Osteoblast (primary cell): Measurements from ENCODE around the gene NRG3. TPM values are rescaled to one million over a fixed set of nuclear protein-coding genes. Genes with fewer than 3 reads are reported as not detected.

Experiments
- DNase-seq: peaks from one replicate; pipeline ENCODE4 v3.0.0; 2011; ENCODE audit warnings: low spot score, mixed read lengths; ENCODE audit not compliant: insufficient read length; ENCODE audit errors: missing footprints
- H2AFZ ChIP-seq: 2 replicates; pipeline ENCODE4 v1.6.0; 2011; ENCODE audit warnings: mild to moderate bottlenecking, low read length
- H3K27ac ChIP-seq: 2 replicates; pipeline ENCODE4 v1.5.1; 2011; ENCODE audit warnings: mild to moderate bottlenecking, low read depth, low read length, moderate library complexity
- H3K27me3 ChIP-seq: 2 replicates; pipeline ENCODE4 v1.6.0; 2012; ENCODE audit warnings: mild to moderate bottlenecking, control low read depth, inconsistent platforms, low read length, moderate library complexity; ENCODE audit not compliant: insufficient read depth
- H3K36me3 ChIP-seq: 2 replicates; pipeline ENCODE4 v1.5.1; 2011; ENCODE audit warnings: mild to moderate bottlenecking, low read length, control low read depth, moderate library complexity; ENCODE audit not compliant: insufficient read depth
- H3K4me1 ChIP-seq: 2 replicates; pipeline ENCODE4 v1.5.1; 2011; ENCODE audit warnings: mild to moderate bottlenecking, low read length, control low read depth, moderate library complexity; ENCODE audit not compliant: insufficient read depth
- H3K4me2 ChIP-seq: 2 replicates; pipeline ENCODE4 v1.6.0; 2011; ENCODE audit warnings: mild to moderate bottlenecking, low read length; ENCODE audit not compliant: insufficient read depth
- H3K4me3 ChIP-seq: fragments of 200-600 bp; sonication (generic); 3 replicates; pipeline ENCODE4 v1.5.1; 2012; ENCODE audit warnings: mild to moderate bottlenecking, low read length, inconsistent platforms; ENCODE audit not compliant: insufficient read depth
- H3K79me2 ChIP-seq: 2 replicates; pipeline ENCODE4 v1.6.0; 2012; ENCODE audit warnings: mild to moderate bottlenecking, low read length, control low read depth, inconsistent platforms; ENCODE audit not compliant: insufficient read depth
- H3K9me3 ChIP-seq: 2 replicates; pipeline ENCODE4 v1.5.1; 2011; ENCODE audit warnings: low read depth, low read length, control low read depth
- H4K20me1 ChIP-seq: 2 replicates; pipeline ENCODE4 v1.6.0; 2012; ENCODE audit warnings: mild to moderate bottlenecking, low read length, control low read depth; ENCODE audit not compliant: insufficient read depth
- total RNA-seq: library from RNA; depleted of rRNA; stranded (reverse); fragments of >200 nt; gene quantifications from 2 replicates; pipeline ENCODE4 v1.2.3, GENCODE V29; 2012
- TF ChIP-seq, protein P1 (sequence below): IDR thresholded peaks from 2 replicates; pipeline ENCODE4 v1.5.1; 2011; ENCODE audit warnings: mild to moderate bottlenecking, low read depth, low read length, moderate library complexity; ENCODE audit errors: extremely low read depth

NRG3 gene
- total RNA-seq, 1 donor: not detected

DNA sequence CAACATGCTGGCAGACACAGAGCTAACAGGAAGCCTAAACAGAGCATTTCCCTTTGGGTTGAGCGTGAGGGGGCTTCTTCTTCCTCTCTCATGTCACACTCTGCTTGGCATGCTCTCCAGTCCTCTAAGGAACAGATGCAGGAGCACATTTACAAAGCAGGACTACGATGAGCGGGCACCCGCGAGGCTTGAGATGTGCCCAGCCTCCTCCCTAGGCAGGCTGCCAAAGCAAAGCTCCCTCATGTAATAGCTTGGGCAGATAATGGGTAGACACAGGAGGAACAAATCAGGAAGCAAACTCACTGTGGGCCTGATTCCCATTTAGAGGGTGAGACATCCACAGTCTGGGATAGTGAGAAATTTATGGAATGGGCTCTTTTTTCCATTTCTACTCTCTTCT, 519.1 kb downstream of the NRG3 start:
- H2AFZ ChIP-seq: no peak overlapping the region
- H4K20me1 ChIP-seq: no peaks in the 10 kb centered on the region
- H3K27me3 ChIP-seq: no peaks in the 10 kb centered on the region
- no peaks in the 10 kb centered on the region for H3K36me3 ChIP-seq
- no peaks in the 10 kb centered on the region for H3K79me2 ChIP-seq
- no peaks in the 10 kb centered on the region for H3K4me1 ChIP-seq
- no peak overlapping the region for H3K4me3 ChIP-seq
- TF ChIP-seq, protein P1, sequence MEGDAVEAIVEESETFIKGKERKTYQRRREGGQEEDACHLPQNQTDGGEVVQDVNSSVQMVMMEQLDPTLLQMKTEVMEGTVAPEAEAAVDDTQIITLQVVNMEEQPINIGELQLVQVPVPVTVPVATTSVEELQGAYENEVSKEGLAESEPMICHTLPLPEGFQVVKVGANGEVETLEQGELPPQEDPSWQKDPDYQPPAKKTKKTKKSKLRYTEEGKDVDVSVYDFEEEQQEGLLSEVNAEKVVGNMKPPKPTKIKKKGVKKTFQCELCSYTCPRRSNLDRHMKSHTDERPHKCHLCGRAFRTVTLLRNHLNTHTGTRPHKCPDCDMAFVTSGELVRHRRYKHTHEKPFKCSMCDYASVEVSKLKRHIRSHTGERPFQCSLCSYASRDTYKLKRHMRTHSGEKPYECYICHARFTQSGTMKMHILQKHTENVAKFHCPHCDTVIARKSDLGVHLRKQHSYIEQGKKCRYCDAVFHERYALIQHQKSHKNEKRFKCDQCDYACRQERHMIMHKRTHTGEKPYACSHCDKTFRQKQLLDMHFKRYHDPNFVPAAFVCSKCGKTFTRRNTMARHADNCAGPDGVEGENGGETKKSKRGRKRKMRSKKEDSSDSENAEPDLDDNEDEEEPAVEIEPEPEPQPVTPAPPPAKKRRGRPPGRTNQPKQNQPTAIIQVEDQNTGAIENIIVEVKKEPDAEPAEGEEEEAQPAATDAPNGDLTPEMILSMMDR: no peak
- no peak overlapping the region for H3K4me2 ChIP-seq
- H3K9me3 ChIP-seq: no peaks in the 10 kb centered on the region
- no peak for DNase-seq
- no peak overlapping the region for H3K27ac ChIP-seq

DNA sequence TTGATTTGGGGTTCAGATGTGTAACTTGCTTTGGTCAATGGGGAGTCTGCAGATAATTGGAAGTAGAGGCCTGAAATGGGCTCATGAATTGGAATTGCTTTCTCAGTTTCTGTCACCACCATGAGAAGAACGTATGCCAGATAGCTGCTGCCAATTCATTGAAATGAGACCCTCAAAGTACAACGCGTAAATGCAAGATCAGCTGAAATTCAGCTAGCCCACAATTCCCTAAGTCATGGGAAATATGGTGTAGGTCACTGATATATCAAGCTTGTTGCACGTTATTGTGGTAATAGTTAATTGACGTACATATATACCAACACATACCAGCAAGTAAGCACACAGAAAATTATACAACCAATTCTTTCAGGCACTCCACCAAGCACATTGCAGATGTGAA, 520.0 kb downstream of the NRG3 start:
- H3K27ac ChIP-seq: no peak overlapping the region
- TF ChIP-seq, protein P1: no peak
- DNase-seq: no peak
- H4K20me1 ChIP-seq: no peaks in the 10 kb centered on the region
- H3K9me3 ChIP-seq: no peaks in the 10 kb centered on the region
- H3K36me3 ChIP-seq: no peaks in the 10 kb centered on the region
- no peaks in the 10 kb centered on the region for H3K27me3 ChIP-seq
- H2AFZ ChIP-seq: no peak overlapping the region
- no peaks in the 10 kb centered on the region for H3K79me2 ChIP-seq
- H3K4me1 ChIP-seq: no peaks in the 10 kb centered on the region
- no peak overlapping the region for H3K4me3 ChIP-seq
- H3K4me2 ChIP-seq: no peak overlapping the region

DNA sequence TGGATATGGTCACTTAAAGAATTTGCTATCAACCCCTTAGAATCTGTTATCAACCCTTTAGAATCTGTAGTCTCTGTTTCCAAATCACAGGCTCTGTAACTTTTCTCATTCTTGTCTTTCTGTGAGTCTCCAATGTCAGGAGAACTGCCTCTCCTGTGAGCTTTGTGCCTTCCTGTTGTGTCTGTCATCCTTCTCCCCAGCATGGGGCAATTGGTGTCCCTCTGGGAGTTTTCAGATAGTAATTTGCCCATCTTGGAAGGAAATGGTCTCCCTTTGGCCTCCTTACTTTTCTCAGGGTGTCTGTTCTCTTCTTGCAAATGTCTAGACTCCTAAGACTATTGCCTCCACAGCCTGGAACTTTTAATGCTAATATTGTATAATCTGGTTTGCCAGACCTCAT, 521.9 kb downstream of the NRG3 start:
- Histone ChIP-seq H3K4me3 (no peak overlapping the region), H2AFZ (no peak overlapping the region), H3K4me1 (no peaks in the 10 kb centered on the region), H3K79me2 (no peaks in the 10 kb centered on the region), H3K27ac (no peak overlapping the region), H3K9me3 (no peaks in the 10 kb centered on the region), H3K36me3 (no peaks in the 10 kb centered on the region), H3K4me2 (no peak overlapping the region), H3K27me3 (no peaks in the 10 kb centered on the region), H4K20me1 (no peaks in the 10 kb centered on the region)
- TF ChIP-seq, protein P1: no peak
- DNase-seq: no peak

DNA sequence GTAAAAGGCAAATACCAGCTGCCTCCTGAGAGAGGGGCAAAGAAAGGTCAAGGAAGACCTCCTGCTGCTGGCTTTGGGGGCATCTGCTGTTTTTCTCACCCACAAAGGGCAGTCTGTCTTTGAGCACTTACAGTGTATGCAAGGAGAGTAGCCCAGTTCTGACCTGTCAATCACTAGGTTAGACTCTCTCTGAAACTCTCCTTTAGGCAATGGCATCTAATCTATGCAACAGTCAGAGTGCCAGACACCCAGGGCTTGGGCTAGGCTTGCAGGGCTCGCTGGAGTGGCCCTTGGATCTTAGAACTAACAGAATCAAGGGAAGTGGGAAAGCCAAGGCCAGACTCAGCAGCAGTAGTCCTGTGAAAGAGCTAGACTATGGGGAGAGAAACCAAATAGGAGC, 522.9 kb downstream of the NRG3 start:
- H3K4me3 ChIP-seq: no peak overlapping the region
- H3K27me3 ChIP-seq: no peaks in the 10 kb centered on the region
- no peak overlapping the region for H2AFZ ChIP-seq
- DNase-seq: no peak
- no peaks in the 10 kb centered on the region for H3K79me2 ChIP-seq
- H3K4me1 ChIP-seq: no peaks in the 10 kb centered on the region
- TF ChIP-seq, protein P1: no peak
- H3K9me3 ChIP-seq: no peaks in the 10 kb centered on the region
- H3K27ac ChIP-seq: no peak overlapping the region
- H3K4me2 ChIP-seq: no peak overlapping the region
- no peaks in the 10 kb centered on the region for H4K20me1 ChIP-seq
- no peaks in the 10 kb centered on the region for H3K36me3 ChIP-seq
